Neural cell (in vitro differentiated cells): ENCODE results near the gene LRRC15. TPM values are rescaled to one million over a fixed set of nuclear protein-coding genes. Genes with fewer than 3 reads are reported as not detected.
A peak's percentile ranks its signal among the peaks of the same experiment; 100 is the strongest.

Experiments
- H2AFZ ChIP-seq: fragments of 200-600, 300-800 bp; sonication (generic), shearing (Covaris generic); 2 replicates; pipeline ENCODE4 v1.6.0; 2014; ENCODE audit warnings: low read depth, mild to moderate bottlenecking, antibody characterized with exemption, low read length, moderate library complexity
- H3F3A ChIP-seq: fragments of 200-600 bp; shearing (Covaris generic); 2 replicates; pipeline ENCODE4 v1.6.1; 2016; ENCODE audit warnings: mild to moderate bottlenecking, moderate library complexity, mixed read lengths, antibody characterized with exemption, low read length; ENCODE audit not compliant: insufficient read depth, poor library complexity, severe bottlenecking
- H3K27ac ChIP-seq: fragments of 200-600, 300-800 bp; sonication (generic), shearing (Covaris generic); 2 replicates; pipeline ENCODE4 v1.5.1; 2014; ENCODE audit warnings: mild to moderate bottlenecking, low read length, moderate library complexity
- H3K27me3 ChIP-seq: fragments of 300-800, 200-600 bp; sonication (generic), shearing (Covaris generic); 2 replicates; pipeline ENCODE4 v1.6.0; 2014; ENCODE audit warnings: mild to moderate bottlenecking, low read depth, low read length, moderate library complexity; ENCODE audit not compliant: insufficient read depth
- H3K36me3 ChIP-seq: fragments of 300-800, 200-600 bp; sonication (generic), shearing (Covaris generic); 2 replicates; pipeline ENCODE4 v1.5.1; 2014; ENCODE audit warnings: mild to moderate bottlenecking, antibody characterized with exemption, low read length, moderate library complexity; ENCODE audit not compliant: insufficient read depth
- H3K4me2 ChIP-seq: fragments of 300-800, 200-600 bp; sonication (generic), shearing (Covaris generic); 2 replicates; pipeline ENCODE4 v1.6.0; 2014; ENCODE audit warnings: mild to moderate bottlenecking, low read length
- H3K4me3 ChIP-seq: fragments of 300-800, 200-600 bp; sonication (generic), shearing (Covaris generic); 2 replicates; pipeline ENCODE4 v1.5.1; 2014; ENCODE audit warnings: mild to moderate bottlenecking, low read length, moderate library complexity
- H3K79me2 ChIP-seq: fragments of 200-600 bp; shearing (Covaris generic); replicated peaks from 2 replicates; pipeline ENCODE4 v1.6.0; 2014; ENCODE audit warnings: mild to moderate bottlenecking, low read length, moderate library complexity; ENCODE audit not compliant: insufficient read depth
- H3K9ac ChIP-seq: fragments of 300-800, 200-600 bp; sonication (generic), shearing (Covaris generic); 2 replicates; pipeline ENCODE4 v1.6.1; 2016; ENCODE audit warnings: mild to moderate bottlenecking, low read length, mixed read lengths
- H3K9me2 ChIP-seq: fragments of 200-600 bp; shearing (Covaris generic); 2 replicates; pipeline ENCODE4 v1.6.1; 2016; ENCODE audit warnings: mild to moderate bottlenecking, low read length, mixed read lengths; ENCODE audit not compliant: insufficient read depth
- H3K9me3 ChIP-seq: fragments of 200-600, 300-800 bp; sonication (generic), shearing (Covaris generic); 2 replicates; pipeline ENCODE4 v1.6.1; 2016; ENCODE audit warnings: mild to moderate bottlenecking, mixed run types, low read length, moderate library complexity, mixed read lengths
- H4K20me1 ChIP-seq: fragments of 200-600 bp; shearing (Covaris generic); 2 replicates; pipeline ENCODE4 v1.6.1; 2016; ENCODE audit warnings: mild to moderate bottlenecking, mixed run types; ENCODE audit not compliant: insufficient read depth
- CTCF ChIP-seq: fragments of 450-650 bp; IDR thresholded peaks from 2 replicates; pipeline ENCODE4 v1.5.1; 2014; ENCODE audit warnings: antibody characterized with exemption, mild to moderate bottlenecking, moderate library complexity; ENCODE audit not compliant: poor library complexity, severe bottlenecking
- EP300 ChIP-seq: fragments of 450-650 bp; conservative IDR thresholded peaks from 2 replicates; pipeline ENCODE4 v1.6.1; 2014; ENCODE audit warnings: antibody characterized with exemption, mild to moderate bottlenecking, moderate library complexity; ENCODE audit not compliant: poor library complexity, severe bottlenecking
- EZH2 ChIP-seq: fragments of 200-600, 300-800 bp; shearing (Covaris generic), sonication (generic); IDR thresholded peaks from 2 replicates; pipeline ENCODE4 v1.6.1; 2014; ENCODE audit warnings: antibody characterized with exemption, low read length, borderline replicate concordance, mild to moderate bottlenecking; ENCODE audit not compliant: insufficient read depth, poor library complexity, severe bottlenecking
- MXI1 ChIP-seq: fragments of 450-650 bp; conservative IDR thresholded peaks from 2 replicates; pipeline ENCODE4 v1.6.1; 2014; ENCODE audit warnings: antibody characterized with exemption, mild to moderate bottlenecking; ENCODE audit not compliant: poor library complexity, severe bottlenecking
- POLR2AphosphoS5 ChIP-seq: IDR thresholded peaks from 2 replicates; pipeline ENCODE4 v1.6.1; 2012
- RAD21 ChIP-seq: fragments of 450-650 bp; conservative IDR thresholded peaks from 2 replicates; pipeline ENCODE4 v1.6.1; 2014; ENCODE audit warnings: antibody characterized with exemption, mild to moderate bottlenecking, moderate library complexity
- REST ChIP-seq: IDR thresholded peaks from 2 replicates; pipeline ENCODE4 v1.6.1; 2012; ENCODE audit warnings: borderline replicate concordance
- SMC3 ChIP-seq: fragments of 450-650 bp; conservative IDR thresholded peaks from 2 replicates; pipeline ENCODE4 v1.6.1; 2014; ENCODE audit warnings: antibody characterized with exemption, mild to moderate bottlenecking, moderate library complexity; ENCODE audit not compliant: poor library complexity
- TAF1 ChIP-seq: IDR thresholded peaks from 2 replicates; pipeline ENCODE4 v1.6.1; 2012; ENCODE audit warnings: low read depth
- polyA plus RNA-seq: library from polyadenylated mRNA; depleted of rRNA; stranded (reverse); fragments of >200 nt; gene quantifications from 2 replicates; pipeline ENCODE4 v1.2.3, GENCODE V29; 2014

The LRRC15 gene
- polyA plus RNA-seq, 1 donor from 2014 or later = not detected

- no peak overlapping the region for H3K4me3 ChIP-seq
- no peaks in the 10 kb centered on the region for H4K20me1 ChIP-seq
- H3K9me2 ChIP-seq = no peaks in the 10 kb centered on the region
- no peak overlapping the region for H3K27ac ChIP-seq
- H3K79me2 ChIP-seq = no peaks in the 10 kb centered on the region
- H3K4me2 ChIP-seq = no peak overlapping the region
- H3F3A ChIP-seq = no peaks in the 10 kb centered on the region
- H3K27me3 ChIP-seq = peaks cover 36% of the 10 kb centered on the region
- peak overlapping the region; percentile 26 for H3K9ac ChIP-seq
- no peaks in the 10 kb centered on the region for H3K36me3 ChIP-seq
- no peak overlapping the region for H2AFZ ChIP-seq
- TF ChIP-seq RAD21 (no peak), POLR2AphosphoS5 (no peak), EZH2 (no peak), REST (no peak), CTCF (no peak), TAF1 (no peak), EP300 (no peak), MXI1 (no peak), SMC3 (no peak)
- no peaks in the 10 kb centered on the region for H3K9me3 ChIP-seq
These were observed 27.0 kb upstream of the LRRC15 start for GRCh38 chr3:194396539-194396858.

GRCh38 chr3:194395778-194396538 is 26.4 kb upstream of the LRRC15 start:
- no peak for TF ChIP-seq RAD21
- no peaks in the 10 kb centered on the region for H3K79me2 ChIP-seq
- H3F3A ChIP-seq = no peaks in the 10 kb centered on the region
- peak overlapping the region; percentile 26 for H3K9ac ChIP-seq
- no peaks in the 10 kb centered on the region for H3K36me3 ChIP-seq
- peak overlapping the region; percentile 18 for H3K27ac ChIP-seq
- no peaks in the 10 kb centered on the region for H4K20me1 ChIP-seq
- H3K4me2 ChIP-seq = no peak overlapping the region
- no peak overlapping the region for H3K4me3 ChIP-seq
- peaks cover 3% of the 10 kb centered on the region for H3K9me3 ChIP-seq
- H3K9me2 ChIP-seq = no peaks in the 10 kb centered on the region
- no peak overlapping the region for H2AFZ ChIP-seq
- H3K27me3 ChIP-seq = peaks cover 36% of the 10 kb centered on the region
